HL-60 (cell line): ENCODE data around the gene PRX.

Source experiments
- CTCF ChIP-seq: IDR thresholded peaks from one replicate; pipeline ENCODE4 v1.5.1; 2011; ENCODE audit warnings: low read length, control low read depth, inconsistent platforms; ENCODE audit not compliant: insufficient read depth
- GABPA ChIP-seq: IDR thresholded peaks from 2 replicates; pipeline ENCODE4 v1.6.1; 2012; ENCODE audit warnings: low read depth
- POLR2AphosphoS5 ChIP-seq: IDR thresholded peaks from 2 replicates; pipeline ENCODE4 v1.6.1; 2012; ENCODE audit warnings: low read depth

- no peak for TF ChIP-seq CTCF
- no peak for TF ChIP-seq POLR2AphosphoS5
- TF ChIP-seq GABPA, result no peak
Measured at GRCh38 chr19:40383668-40384248, 29.4 kb downstream of the PRX start.
